GM12891 (cell line): ENCODE measurements around the gene ADGRG1.

Source experiments
- PAX5 ChIP-seq: IDR thresholded peaks from 2 replicates; pipeline ENCODE4 v1.6.1; 2011; ENCODE audit warnings: low read length, moderate library complexity, mild to moderate bottlenecking; ENCODE audit not compliant: insufficient read depth, severe bottlenecking
- POLR2A ChIP-seq: IDR thresholded peaks from 2 replicates; pipeline ENCODE4 v1.6.1; 2011; ENCODE audit warnings: low read depth, low read length, control low read depth
- POLR2AphosphoS5 ChIP-seq: IDR thresholded peaks from 2 replicates; pipeline ENCODE4 v1.6.1; 2011; ENCODE audit warnings: low read depth, low read length, control low read depth
- SPI1 ChIP-seq: IDR thresholded peaks from 2 replicates; pipeline ENCODE4 v1.6.1; 2011; ENCODE audit warnings: low read depth, low read length, control low read depth
- TAF1 ChIP-seq: IDR thresholded peaks from 2 replicates; pipeline ENCODE4 v1.6.1; 2011; ENCODE audit warnings: low read depth, low read length, control low read depth

DNA sequence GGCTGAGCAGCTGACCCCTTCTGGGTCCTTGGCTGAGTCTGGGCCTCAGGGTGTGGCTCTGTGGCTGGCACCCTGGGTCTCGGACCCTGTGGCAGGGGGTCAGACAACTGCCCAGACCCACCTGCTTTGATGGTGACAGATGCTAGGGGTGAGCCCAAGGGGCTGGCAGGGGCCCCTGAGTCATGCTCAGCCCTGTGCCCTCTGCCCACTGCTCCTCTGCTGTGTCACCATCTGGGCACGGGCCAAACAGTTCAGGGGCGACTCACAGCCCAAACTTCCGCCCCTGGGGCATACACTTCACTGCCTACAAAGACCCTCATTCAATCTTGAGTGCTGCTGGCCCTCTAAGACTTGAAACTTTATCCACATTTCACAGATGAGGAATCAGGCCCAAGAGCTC lies 5.7 kb downstream of the ADGRG1 start:
- TF ChIP-seq POLR2AphosphoS5 (no peak), PAX5 (no peak), TAF1 (no peak), SPI1 (no peak), POLR2A (no peak)
